GM19351 (cell line): ENCODE measurements around the gene DPP10.

ENCODE experiments used
- ATAC-seq: cut with Tn5 transposase; IDR thresholded peaks from one replicate; pipeline ENCODE4 v1.9.1; 2021; ENCODE audit warnings: mild to moderate bottlenecking, moderate library complexity; ENCODE audit not compliant: unreplicated experiment

Gene DPP10

DNA sequence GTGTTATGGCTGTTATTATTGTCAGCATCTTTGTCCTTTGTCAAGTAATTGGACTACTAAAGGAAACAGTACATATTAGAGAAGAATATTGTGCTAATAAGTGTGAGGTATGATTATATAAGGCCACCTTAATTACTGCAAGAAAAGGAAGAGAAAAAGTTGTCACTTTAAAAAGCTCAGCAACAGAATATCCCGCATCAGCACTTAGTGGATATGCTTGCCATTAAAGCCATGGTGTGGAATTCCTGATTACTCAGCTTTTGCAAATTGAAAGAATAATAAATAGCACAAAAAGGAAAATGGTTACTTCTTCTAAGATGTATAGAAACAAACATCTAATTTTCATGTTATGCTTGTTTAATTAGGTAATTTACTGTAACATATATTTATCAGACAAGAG, 347.5 kb downstream of the DPP10 start:
- ATAC-seq = no peak

DNA sequence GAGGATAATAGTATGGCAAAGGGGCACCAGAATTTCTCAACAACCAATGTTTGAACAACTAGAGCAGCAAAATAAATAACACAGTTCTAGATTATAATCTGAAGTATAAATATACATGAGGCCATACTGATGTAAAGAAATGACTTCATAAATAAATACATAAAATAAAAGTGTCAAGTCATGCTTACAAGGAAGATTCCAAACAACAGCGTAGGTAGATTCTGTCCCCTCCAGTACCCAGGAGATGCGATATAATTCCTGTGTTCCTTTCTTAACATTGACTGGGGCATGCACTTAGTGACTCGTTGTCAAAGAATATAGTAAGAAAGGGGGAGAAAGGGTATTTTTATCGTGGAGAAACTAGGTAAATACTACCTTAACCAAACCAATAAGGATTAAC, 355.1 kb downstream of the DPP10 start:
- no peak for ATAC-seq

DNA sequence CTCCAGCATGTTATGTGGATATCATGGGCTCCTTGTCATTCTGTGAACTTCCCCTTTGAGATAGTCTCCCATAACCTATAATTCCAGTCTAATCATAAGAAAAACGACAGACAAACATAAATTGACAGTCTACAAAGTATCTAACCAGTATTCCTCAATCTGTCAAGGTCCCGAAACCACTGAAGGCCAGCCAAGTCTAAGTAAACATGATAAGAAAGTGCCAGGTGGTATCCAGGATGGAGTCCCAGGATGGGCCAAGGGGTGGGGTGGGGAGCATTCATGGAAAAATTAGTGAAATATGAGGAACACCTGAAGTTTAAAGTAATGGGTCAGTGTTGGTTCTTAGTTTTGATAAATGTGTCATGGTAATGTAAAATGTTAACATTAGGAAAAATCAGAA, 355.5 kb downstream of the DPP10 start:
- no peak for ATAC-seq

DNA sequence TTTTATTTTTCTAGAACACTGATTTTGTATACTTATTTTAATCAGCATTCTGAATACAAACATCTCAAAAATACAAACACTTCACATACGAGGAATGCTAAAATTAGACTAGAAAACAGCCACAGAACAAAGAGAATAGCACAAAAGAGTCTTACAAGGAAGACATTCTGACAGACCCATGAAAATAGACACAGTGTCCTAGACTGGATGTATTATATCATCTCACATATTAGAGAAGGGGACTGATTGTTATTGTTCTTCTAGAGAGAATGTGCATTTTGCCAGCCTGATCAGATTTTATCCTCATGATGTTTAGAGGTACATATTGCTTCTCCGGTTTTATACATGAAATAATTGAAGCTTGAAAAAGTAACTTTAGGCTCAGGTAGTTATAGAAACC, 357.9 kb downstream of the DPP10 start:
- ATAC-seq = no peak

DNA sequence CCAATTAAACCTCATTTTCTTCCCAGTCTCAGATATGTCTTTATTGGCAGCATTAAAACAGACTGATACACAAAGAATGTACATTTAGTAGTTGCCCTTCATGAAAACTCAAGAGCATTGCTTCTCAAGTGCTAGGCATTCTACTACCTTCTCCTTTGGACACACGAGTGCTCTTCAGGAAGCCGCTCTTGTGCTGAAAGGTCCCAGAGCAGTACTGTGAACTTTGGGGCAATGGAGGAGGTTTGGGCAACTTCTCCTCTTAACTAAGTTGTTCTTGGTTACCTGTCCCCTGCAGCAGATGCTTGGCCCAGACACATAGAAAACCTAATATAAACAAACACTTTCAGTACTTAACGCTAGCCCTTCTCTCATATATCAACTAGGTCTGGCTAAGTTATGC, 362.8 kb downstream of the DPP10 start:
- ATAC-seq = no peak

DNA sequence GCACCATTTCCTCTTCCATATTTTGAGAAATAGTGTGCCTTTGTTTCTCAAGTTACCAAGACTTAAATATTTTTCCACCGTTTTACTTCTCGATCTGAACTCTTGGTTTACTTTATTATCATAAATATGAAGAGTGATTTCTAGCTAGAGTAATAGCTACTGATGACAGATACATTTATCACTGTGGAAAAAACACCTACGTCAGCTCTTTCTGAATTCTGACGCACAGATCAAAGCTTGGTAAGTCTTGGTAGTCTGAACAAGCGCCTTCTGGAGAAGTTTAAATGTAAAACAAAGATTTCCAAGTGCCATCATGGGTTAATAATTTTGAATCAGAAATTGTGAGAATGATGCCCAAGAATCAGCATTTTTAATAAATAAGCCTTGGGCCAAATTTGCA, 367.7 kb downstream of the DPP10 start:
- no peak for ATAC-seq

DNA sequence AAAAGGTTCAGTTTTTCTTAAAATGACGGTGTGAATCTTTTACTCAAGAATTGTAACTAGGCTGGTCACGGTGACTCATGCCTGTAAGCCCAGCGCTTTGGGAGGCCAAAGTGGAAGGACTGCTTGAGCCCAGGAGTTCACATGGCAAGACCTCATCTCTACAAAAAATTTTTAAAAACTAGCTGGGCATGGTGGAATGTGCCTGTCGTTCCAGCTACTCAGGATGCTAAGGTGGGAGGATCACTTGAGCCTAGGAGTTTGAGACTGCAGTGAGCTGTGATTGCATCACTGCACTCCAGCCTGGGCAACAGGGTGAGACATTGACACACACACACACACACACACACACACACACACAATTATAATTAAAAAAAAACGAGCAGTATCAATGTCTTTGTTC, 369.8 kb downstream of the DPP10 start:
- ATAC-seq = no peak

DNA sequence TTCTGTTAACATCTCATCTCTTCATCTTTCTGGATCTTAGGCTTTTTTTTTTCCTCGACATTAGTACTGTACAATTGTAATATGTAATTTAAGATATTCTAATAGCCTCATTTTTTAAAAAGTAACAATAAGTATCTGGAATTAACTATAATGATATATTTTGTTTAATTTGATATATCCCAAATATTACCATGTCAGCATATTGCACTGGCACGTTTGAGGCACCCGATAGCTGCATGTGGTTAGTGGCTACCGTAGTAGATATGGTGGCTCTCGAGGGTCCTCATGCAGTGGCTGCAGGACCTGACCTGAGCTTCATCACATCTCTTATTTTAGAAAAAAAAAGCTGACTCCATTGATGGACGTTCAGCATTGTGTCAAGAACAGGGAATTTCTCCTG, 371.9 kb downstream of the DPP10 start:
- ATAC-seq = no peak

DNA sequence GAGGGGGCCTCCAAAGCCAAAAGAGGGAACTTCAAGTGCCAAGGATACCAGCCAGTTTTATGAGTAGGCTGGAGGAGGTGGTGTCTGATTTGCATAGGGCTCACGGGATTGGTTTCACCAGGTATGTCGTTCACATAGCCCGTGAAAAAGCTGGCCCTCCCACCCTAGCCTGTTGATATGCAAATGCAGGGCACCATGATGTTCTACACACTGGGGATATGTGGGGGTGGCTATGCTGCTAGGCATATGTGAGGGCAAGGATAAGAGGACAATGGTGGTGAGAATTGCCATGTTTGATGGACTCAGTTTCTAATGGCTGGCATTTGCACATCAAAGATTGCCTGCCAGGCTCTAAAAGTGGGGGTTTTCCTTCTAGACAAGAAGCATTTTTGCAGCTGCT, 378.6 kb downstream of the DPP10 start:
- no peak for ATAC-seq

DNA sequence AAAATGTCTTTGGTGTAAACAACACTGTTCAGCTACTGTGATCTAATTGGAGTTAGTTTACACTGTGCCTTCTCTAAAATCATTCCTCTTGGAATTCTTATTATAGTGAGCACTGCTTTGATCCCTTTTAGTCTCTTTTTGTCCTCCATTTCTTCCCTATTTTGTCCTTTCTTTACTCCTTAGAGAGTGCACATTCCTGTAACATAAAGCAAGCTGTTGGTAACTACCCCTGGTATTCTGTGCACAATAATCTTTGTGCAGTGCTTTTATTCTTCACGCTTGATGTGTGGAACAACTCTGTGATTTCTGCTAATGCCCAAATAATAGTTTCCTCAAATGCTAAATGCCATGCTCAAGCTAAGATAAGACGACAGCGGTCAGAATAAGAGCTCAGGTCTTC, 401.5 kb downstream of the DPP10 start:
- ATAC-seq = no peak

DNA sequence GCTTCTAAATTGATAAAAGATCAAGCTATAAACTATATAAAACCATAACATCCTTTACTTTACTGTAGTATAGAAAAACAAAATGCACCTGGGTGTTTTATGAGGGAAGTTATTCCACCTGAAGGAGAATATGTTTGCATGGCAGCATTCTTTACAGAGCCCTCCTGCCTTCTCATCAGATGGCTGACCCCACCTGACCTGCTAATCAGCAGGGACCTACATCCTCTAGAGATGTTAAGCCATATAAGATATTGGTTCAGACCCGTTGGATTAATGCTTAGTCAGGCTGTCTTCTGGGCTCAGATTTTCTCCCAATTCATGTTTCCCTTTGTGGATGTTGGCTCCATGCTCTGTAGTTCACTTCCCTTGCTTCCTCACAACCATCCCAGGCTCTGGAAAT, 414.8 kb downstream of the DPP10 start:
- ATAC-seq = no peak

DNA sequence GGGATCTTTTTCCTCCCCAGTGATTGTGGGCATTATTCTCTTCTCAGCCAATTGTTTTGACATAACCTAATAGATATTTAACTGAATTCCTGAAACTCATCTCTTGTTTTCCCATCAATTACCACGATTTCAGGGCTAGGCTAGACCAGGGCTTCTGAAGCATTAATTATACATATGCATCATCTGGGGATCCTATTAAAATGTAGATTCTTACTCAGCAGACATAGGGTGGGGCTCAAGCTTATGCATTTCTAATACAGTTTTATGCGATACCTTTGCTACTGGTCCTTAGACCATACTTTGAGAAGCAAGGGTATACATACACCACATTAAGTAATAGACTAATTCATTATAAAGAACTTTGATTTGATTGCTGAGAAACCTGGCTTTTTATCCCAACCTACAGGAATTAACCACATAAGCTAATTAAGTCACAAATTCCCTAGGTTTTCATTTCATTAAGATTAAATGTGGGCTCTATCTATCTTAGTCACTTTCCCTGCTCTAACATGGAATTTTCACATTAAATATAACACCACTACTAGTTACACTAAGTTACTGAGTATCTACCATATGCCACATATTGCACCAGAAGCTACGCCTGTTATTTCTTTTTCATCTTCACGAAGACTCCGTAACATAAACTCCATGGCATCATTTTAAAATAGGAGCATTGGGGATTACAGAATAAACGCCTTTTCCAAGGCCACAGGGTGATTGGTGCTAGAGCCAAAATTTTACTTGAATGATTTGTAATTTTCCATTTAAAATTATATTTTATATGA, 417.5 kb downstream of the DPP10 start:
- ATAC-seq = no peak

DNA sequence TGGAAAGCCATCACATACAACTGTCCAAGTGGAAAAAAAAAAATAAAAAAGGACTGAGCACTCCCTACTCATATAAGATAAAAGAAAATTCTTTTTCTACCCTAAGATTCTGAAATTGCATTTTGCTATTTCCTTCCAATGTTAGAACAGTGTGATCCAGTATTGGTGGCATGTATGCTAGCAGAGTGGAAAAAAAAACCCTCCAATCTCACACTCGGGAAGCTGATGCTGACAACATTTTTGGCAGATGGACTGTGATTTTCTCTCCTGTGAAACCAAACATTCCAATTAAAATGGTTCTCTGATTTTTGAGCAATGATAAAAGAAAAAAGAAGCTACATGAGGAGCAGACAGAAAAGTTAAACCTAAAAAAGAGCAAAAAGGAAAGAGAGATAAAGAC, 419.8 kb downstream of the DPP10 start:
- ATAC-seq = no peak

DNA sequence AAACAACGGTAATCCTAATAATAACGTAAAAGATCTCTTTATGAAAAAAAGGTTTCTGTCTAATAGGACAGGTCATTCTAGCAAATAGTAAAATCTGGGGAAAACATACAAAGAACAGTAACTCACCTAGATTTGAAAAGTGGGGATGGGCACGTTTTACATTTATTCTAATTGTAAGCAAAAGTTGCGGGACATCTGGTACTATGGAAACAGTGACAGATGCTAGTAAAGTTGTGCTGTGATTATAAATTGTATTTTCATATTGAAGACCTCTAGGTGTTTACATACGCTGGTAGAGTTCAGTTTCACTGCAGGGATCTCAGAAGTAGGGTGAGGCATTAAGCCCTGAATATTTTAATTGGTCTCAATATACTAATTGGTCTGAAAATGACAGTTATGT, 422.5 kb downstream of the DPP10 start:
- no peak for ATAC-seq

DNA sequence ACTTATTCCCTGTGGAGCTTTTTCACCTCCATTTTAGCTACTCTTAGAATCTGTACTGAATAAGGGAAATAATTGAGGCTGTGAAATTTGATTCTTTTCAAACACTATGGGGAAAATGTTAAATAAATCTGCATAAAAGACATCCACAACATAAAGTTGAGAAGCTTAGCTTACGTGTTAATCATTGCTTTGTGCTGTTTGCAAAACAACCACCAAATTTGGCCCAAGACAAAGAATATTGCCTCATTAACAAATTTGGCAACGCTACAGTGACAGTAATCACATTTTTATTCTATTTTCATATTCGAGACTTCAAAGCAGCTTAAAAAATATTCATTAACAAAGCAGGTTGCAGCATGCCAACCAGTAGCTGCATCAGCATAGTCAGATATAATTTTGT, 437.6 kb downstream of the DPP10 start:
- no peak for ATAC-seq

DNA sequence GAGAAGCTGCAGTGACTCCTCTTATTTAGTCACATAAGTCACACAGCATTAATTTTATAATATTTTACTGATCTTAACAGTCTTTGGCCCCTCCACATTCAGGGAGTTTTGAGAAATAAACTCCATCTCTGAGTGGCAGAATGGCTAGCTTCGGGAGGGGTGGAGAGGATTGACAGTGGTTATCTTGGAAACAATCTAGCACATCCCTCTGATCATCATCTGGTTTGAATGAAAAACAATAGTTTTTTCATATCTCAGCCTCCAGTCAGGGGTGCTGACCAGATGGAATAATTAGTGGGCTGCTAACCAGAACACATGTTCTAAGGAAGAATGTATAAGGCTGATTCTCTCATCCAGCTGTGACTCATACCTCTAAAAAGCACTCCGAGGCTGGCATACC, 477.5 kb downstream of the DPP10 start:
- no peak for ATAC-seq

DNA sequence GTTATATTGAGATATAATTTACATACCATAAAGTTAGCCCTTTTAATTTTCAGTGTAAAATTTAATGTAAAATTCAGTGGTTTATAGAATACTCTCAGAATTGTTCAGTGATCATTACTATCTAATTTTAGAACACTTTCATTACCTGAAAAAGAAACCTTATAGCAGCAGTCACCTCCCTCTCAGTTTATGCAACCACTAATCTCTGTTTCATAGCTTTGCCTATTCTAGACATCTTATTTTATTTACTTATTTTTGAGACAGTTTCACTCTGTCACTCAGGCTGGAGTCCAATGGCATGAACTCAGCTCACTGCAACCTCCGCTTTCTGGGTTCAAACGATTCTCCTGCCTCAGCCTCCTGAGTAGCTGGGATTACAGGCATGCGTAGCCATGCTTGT, 479.6 kb downstream of the DPP10 start:
- no peak for ATAC-seq

DNA sequence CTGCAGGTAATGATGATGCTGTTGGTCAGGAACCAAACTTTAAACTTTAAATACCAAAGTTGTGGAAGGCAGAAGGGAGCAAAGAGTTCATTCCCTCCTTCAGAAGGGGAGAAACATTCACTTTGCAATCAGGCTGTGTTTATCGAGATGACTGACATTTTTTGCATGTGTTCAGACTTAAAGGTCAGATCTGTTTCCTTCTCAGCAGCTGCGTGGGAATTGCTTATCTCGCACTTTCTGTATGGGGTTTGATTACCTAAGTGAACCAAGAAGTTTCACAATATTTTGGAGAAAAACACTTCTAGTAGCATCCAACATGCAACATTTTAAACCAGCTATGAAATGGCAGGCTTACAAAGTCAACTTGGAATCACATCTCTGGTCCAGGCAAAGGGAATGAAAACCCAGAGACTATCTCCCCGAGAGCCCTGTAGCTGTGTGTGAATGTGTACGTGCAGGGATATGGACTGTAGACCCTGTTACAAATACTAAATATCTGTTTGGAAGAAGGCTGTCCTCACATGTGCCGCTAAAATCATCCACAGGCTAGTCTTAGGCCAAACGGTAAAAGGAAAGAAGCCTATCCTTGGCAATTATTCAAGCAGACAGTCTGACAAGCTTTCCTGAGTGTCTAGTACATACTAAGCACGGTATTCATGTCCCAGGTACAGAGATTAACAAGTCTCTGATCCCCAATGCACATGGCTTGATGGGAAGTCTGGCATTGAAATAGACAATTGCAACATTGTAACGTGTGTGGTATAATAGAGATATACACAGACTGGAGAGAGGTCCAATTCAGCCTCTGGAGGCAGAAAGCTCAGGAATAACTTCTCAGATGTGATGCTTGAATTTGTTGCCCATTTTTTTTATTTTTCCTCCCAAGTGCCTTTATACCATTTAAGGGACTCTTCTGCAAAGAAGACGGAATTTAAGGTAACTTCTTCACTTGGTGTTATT, 483.1 kb downstream of the DPP10 start:
- ATAC-seq = no peak

DNA sequence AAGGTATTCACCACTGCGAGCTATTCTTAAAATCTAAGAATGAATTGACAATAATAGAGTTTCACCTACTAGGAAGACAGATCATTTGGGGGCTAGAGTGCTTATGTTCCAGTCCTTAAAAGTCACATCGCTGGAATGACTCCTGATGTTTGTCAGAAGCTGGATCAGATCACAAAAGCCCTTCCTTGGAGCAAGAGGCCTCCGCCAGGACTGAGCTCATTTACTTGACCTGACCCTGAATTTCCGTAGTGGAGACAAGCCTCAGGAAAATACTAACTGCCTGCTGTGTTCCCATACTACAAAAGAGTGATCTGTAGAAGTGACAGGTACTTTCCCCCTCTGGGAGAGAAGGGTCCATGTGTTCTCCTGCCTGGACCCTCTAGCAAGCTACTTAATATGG, 483.9 kb downstream of the DPP10 start:
- no peak for ATAC-seq

DNA sequence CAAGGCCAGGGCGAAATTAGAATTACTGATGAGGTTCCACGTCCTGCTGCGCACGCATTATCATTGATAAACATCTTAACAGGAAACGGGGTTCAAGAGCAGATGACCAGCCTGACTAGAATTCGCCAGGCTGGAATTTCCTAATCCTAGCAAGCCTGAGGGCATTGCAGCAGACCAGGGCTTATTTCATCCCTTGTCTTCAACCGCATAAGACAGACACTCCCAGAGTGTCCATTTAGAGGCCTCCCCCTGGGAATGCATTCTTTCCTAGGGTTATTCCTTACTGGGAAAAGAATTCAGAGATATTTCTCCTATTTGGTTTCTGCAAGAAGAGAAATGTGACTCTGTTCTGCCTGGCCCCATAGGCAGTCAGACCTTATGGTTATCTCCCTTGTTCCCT, 486.8 kb downstream of the DPP10 start:
- no peak for ATAC-seq

DNA sequence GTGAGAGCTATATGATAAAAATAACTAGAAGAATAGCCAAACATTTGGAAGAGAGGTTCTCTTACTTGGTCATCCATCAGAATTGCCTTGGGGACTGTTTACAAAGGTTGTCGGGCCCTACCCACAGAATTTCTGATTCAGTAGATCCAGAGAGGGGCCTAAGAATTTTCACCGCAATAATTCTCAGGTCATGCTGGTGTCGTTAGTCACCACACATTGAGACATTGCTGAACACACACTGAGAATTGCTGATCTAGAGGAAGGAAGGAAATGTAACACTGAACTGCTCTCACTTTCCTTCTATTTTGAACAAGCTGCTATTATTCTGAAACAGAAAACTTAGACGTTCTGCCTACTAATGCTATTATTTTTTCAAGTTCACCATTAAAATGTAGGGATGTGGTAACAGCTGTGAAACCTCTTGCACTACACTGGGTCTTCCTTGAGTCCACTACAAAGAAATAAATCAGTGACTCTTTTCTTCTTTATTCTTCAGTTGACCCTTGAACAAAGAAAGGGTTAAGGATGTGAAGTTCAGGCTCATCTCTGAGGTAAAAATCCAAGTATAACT, 491.3 kb downstream of the DPP10 start:
- no peak for ATAC-seq

DNA sequence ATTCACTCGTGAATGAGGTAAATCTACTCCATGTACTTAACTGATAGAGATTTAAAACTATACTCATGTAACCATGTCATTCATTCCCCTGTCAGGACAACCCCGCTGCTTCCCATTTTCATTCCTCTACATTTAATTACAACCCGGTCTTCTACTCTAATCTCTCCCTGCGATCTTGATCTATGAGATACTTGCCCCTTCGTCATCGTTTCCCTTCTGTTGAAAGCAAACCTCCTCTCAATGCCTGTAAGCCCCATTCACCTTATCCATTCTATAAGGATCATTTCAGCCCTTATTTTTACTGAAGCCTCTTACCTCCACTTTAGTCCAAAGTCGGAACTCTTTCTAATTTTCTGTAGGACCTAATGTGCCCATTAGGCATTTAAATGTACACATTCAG, 492.6 kb downstream of the DPP10 start:
- no peak for ATAC-seq
